ENCODE results near the gene ADGRA3.

GRCh38 chr4:22491939-22492338, 23.9 kb downstream of the ADGRA3 start:
- TF ChIP-seq CTCF (IDR thresholded peaks at IDR 0.05; ENCODE audit: low read length) = no peak
- TF ChIP-seq EZH2 (optimal IDR thresholded peaks at IDR 0.05; ENCODE audit: low read depth, low read length) = no peak
- no peak for TF ChIP-seq EZH2phosphoT487 (IDR thresholded peaks at IDR 0.05; ENCODE audit: low read length)
